Effector memory CD4-positive, alpha-beta T cell (primary cell): Measurements from ENCODE around the gene ABHD12.

Experiments
- DNase-seq, 3 donors: peaks; one replicate each; pipeline ENCODE4 v3.0.0-alpha.2; 2020
- H3K27ac ChIP-seq: 2 replicates; pipeline ENCODE4 v1.7.0; 2013; ENCODE audit warnings: mild to moderate bottlenecking, low read length, moderate library complexity; ENCODE audit not compliant: insufficient read depth, poor library complexity, severe bottlenecking
- H3K27me3 ChIP-seq: replicated peaks from 2 replicates; pipeline ENCODE4 v1.7.0; 2013; ENCODE audit warnings: mild to moderate bottlenecking, low read length; ENCODE audit not compliant: insufficient read depth, control insufficient read depth, poor library complexity, severe bottlenecking
- H3K36me3 ChIP-seq: 2 replicates; pipeline ENCODE4 v1.7.0; 2013; ENCODE audit warnings: mild to moderate bottlenecking, low read length, moderate library complexity; ENCODE audit not compliant: control insufficient read depth, insufficient read depth
- H3K4me1 ChIP-seq: 2 replicates; pipeline ENCODE4 v1.7.0; 2013; ENCODE audit warnings: low read length, mild to moderate bottlenecking; ENCODE audit not compliant: control insufficient read depth, insufficient read depth, poor library complexity, severe bottlenecking
- H3K4me3 ChIP-seq: 2 replicates; pipeline ENCODE4 v1.7.0; 2013; ENCODE audit warnings: low read length, low read depth, mild to moderate bottlenecking; ENCODE audit not compliant: insufficient read depth, poor library complexity, severe bottlenecking
- H3K9me3 ChIP-seq: 2 replicates; pipeline ENCODE4 v1.7.0; 2013; ENCODE audit warnings: mild to moderate bottlenecking, low read length, moderate library complexity; ENCODE audit not compliant: control insufficient read depth

The ABHD12 gene

DNA sequence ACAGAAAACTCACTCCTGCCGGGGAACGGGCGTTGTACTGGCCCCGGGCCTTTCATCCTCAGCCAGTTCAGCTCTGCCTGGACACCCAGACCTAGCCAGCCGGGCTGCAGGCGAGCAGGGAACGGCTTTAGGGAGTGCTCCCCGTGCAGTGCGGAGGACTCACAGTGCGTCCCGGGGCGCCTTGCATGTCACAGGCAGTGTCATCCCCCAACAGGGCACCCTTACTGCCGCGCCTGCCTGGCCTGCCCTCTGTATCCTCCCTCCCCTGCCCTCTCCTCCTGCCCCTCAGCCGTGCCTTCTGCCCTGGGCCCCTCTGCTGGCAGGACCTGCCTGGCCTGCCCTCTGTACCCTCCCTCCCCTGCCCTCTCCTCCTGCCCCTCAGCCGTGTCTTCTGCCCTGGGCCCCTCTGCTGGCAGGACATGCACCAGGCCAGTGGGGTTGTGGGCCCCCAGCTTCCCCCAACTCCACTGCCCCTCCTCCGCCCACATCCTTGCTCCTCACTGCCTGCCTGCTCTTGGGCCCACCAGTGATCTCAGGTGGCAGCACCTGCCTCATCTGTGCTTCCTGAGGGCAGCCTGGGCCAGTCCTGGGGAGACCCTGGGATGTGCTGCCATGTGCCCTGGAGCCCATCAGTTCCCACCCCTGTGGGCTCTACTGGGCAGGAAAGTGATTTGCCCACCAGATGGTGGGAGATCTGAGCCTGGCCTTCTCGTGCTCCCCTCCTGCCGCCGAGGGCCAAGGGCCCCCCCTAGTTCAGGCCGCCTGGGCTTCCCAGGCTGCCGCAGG, 99.8 kb downstream of the ABHD12 start:
- Histone ChIP-seq H3K4me1 (peaks cover 3% of the 10 kb centered on the region), H3K4me3 (no peak overlapping the region), H3K27me3 (no peaks in the 10 kb centered on the region), H3K27ac (no peak overlapping the region), H3K36me3 (peaks cover 21% of the 10 kb centered on the region), H3K9me3 (no peaks in the 10 kb centered on the region)
- no peak for DNase-seq

DNA sequence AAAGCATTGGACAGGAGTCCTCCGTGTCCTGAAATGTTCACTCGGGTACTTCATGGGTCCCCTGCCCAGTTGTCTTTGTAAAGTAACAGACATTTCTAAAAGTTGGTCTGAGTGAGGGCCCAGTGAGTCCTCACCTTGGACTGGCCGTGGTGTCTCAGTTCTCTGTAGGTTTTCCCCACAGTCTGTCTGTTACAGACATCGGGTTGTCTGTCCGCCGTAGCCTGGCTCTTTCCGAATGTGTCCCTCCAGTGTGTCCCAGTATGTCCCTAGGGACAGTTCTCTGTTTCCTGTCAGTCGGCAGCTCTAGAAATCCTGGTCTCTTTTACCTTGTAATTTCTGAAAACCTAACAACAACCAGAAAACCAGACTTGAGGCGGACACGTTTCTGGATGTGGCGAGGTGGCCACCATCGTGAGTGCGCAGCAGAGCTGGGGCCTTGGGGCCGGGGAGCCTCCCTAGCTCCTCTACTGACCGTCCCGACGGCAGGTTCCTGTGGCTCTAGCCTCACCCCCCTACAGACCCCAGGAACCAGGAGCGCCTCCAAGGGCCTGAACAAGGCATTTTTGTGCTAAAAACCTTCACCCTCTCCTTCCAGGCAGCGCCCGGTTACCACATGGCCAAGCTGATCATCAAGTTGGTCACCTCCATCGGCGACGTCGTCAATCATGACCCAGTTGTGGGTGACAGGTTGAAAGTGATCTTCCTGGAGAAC, 100.6 kb downstream of the ABHD12 start:
- peaks cover 3% of the 10 kb centered on the region for H3K4me1 ChIP-seq
- no peak overlapping the region for H3K27ac ChIP-seq
- no peak overlapping the region for H3K4me3 ChIP-seq
- H3K9me3 ChIP-seq: no peaks in the 10 kb centered on the region
- peaks cover 29% of the 10 kb centered on the region for H3K36me3 ChIP-seq
- no peak for DNase-seq
- H3K27me3 ChIP-seq: no peaks in the 10 kb centered on the region

DNA sequence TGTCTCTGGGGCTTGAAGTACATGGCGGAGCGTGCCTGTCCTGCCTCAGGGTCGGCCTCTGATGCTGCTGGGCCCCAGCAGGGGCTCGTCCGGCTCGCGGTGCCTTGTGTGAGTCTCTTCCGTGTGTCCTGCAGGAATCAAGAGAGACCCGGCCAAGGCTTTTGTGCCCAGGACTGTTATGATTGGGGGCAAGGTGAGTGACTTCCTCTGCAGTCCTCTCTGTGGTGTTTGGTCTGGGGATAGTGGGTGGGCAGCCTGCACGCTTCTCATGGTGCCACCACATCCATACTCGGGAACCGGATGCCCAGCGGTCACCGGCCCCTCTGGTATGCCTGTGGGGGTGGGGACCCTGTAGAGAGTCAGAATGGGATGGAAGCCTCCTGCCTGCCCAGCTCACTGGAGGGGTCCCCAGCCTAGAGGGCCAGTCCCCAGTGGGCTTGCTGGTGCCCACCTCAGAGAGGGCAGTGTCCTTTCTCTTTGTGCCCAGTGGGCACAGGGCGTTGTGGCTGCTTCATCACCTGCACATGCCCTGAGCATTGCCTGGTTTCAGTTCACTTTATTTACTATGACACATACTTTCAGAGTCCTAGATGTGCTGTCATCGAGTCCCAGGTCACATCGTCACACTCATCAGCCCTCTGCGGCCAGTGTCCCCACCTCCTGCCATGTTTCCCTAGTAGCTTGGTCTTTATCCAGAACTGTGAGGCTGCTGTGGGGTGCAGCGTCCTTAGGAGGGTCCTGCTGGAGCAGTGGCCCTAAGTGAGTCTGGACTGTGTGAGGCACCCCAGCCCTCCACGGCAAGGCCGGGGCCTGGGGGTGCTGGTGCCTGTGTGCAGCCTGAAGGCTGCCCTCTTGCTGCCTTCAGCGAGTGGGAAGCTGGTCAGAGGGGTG, 102.1 kb downstream of the ABHD12 start:
- peaks cover 41% of the 10 kb centered on the region for H3K36me3 ChIP-seq
- H3K4me3 ChIP-seq: no peak overlapping the region
- no peak overlapping the region for H3K27ac ChIP-seq
- no peaks in the 10 kb centered on the region for H3K27me3 ChIP-seq
- no peaks in the 10 kb centered on the region for H3K4me1 ChIP-seq
- no peaks in the 10 kb centered on the region for H3K9me3 ChIP-seq
- DNase-seq: no peak

DNA sequence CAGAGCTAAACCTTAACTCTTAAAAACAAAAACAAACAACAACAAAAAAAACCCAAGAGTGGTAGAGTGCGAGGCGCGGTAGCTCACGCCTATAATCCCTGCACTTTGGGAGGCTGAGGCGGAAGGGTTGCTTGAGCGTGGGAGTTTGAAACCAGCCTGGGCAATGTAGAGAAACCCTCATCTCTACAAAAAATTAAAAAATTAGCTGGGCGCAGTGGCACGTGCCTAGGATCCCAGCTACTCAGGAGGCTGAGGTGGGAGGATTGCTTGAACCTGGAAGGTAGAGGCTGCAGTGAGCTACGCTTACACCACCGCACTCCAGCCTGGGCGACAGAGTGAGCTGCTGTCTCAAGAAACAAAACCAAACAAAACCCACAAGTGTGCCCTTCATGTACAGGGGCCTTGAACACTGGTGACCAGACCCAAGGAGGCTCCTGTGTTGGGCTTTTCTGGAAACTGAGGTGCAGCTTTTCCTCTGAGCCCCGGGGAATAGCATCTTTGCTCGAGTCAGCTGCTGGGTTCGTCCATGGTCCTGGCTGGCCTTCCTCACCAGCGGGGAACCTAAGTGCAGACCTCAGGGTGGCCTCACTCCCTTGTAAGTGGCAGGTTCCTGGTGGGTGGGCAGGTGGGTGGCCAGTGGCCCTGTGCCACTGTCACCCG, 102.9 kb downstream of the ABHD12 start:
- no peak overlapping the region for H3K4me3 ChIP-seq
- no peak overlapping the region for H3K27ac ChIP-seq
- peaks cover 41% of the 10 kb centered on the region for H3K36me3 ChIP-seq

DNA sequence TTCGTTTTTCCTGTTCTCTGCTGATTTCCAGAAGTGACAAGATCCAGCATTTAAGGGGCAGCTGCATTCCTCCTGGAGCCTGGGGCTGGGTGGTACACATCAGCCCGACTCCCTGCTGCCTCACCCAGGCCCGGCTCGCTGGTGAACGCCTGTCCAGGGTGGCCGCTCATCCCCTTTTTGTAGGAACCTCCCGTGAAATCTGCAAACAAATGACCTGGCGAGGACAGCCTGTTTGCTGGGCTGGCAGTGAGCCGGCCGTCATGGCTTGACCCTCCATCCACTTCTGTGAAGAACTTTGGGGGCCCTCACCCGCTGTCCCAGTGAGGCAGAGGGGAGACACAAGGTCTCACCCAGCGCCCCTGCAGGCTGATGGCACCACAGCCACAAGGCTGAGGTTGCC, 103.7 kb downstream of the ABHD12 start:
- peaks cover 44% of the 10 kb centered on the region for H3K36me3 ChIP-seq
- H3K27ac ChIP-seq: no peak overlapping the region
- no peaks in the 10 kb centered on the region for H3K4me1 ChIP-seq

More for the DNA sequence above, 102.9 kb downstream of the ABHD12 start:
- H3K4me1 ChIP-seq: no peaks in the 10 kb centered on the region
- H3K27me3 ChIP-seq: no peaks in the 10 kb centered on the region
- no peaks in the 10 kb centered on the region for H3K9me3 ChIP-seq
- DNase-seq: no peak

DNA sequence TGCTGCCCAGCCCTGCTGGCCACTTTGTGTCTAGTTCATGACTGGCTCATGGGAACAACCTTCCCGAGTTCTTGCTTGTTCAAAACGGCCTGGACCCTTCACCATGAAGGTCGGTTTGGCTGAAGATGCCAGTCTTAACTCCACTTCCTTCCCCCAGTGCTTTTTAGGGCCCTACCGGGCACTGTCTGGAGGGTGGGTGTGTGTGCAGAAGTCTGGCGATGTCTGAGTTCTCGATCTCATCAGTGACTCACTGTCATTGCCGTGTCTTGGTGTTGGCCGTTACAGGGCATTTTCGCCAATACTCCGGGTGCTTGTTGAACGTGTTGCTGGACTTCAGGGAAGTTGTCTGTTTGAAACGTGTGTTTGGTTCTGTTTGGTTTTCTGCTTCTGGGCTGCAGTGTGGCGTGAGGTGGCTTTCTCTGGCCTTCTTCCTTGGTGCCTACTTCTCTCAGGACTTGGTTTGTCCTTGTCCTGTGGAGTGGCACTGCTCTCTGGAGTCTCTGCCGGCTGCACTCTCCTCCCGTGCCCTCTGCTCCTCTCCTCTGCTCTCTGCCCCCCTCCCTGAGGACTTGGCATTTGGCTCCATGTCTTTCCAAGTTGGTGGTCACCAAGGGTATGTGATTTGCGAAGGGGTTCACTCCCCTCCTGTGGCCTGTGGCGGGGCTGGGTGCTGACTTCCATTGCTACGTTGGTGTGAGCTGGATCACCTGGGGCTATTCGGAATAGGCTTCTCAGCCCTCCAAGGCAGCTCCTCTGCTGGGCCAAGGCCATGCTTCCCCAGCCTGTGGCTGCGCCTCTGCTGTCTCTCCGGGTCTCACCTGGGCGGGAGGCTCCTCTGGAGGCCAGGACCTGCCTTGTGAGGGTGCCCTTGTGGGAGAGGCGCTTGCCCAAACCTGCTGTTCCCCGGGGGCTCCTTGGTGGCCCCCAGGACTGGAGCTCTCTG, 104.5 kb downstream of the ABHD12 start:
- Histone ChIP-seq H3K36me3 (peaks cover 43% of the 10 kb centered on the region), H3K27ac (no peak overlapping the region), H3K9me3 (no peaks in the 10 kb centered on the region), H3K4me1 (no peaks in the 10 kb centered on the region), H3K27me3 (no peaks in the 10 kb centered on the region), H3K4me3 (no peak overlapping the region)
- DNase-seq: no peak

More for the DNA sequence above, 103.7 kb downstream of the ABHD12 start:
- Histone ChIP-seq H3K4me3 (no peak overlapping the region), H3K27me3 (no peaks in the 10 kb centered on the region), H3K9me3 (no peaks in the 10 kb centered on the region)
- no peak for DNase-seq

DNA sequence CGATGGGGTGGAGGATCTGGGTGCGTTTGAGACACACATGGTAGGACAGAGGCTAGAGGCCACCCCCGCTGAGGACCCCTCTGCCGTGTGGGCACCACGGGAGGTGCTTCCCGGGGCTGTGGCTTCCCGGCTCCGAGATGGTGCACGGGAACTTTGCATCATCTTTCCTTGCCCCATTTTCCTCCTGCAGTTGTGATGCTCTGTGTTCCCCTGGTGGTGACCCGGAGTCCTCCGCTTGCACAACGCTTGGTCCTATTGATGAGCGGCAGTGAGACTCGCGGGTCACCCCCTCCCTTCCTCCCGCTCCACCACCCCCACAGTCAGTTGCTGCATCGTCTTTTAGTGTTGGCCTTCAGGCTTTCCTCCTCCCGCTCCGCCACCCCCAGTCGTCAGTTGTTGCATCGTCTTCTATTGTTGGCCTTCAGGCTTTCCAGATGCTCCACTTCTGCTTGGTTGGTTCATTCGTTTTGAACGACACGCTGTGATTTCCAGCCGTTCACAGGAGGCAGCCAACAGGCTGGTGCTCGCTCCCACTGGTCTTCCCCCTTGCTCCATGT, 105.5 kb downstream of the ABHD12 start:
- no peak for DNase-seq
- H3K9me3 ChIP-seq: no peaks in the 10 kb centered on the region
- peaks cover 52% of the 10 kb centered on the region for H3K36me3 ChIP-seq
- no peaks in the 10 kb centered on the region for H3K27me3 ChIP-seq
- H3K4me1 ChIP-seq: no peaks in the 10 kb centered on the region
- no peak overlapping the region for H3K27ac ChIP-seq
- no peak overlapping the region for H3K4me3 ChIP-seq

DNA sequence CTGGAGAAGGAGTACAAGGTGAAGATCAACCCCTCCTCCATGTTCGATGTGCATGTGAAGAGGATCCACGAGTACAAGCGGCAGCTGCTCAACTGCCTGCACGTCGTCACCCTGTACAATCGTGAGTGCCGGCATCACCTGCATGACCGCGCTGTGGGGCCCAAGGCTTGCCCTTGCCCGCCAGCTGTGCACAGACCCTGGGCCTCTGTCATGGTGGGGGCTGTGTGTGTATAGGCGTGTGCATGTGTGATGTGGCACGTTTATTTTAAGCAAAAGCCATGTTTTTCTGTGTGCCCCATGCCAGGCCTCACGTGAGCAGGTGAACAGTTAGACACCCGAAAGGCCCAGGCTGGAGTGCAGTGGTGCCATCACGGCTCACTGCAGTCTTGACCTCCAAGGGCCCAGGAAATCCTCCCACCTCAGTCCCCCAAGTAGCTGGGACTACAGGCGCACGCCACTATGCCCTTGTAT, 106.5 kb downstream of the ABHD12 start:
- Histone ChIP-seq H3K27ac (no peak overlapping the region), H3K4me3 (no peak overlapping the region), H3K36me3 (peaks cover 58% of the 10 kb centered on the region), H3K4me1 (no peaks in the 10 kb centered on the region), H3K9me3 (no peaks in the 10 kb centered on the region), H3K27me3 (no peaks in the 10 kb centered on the region)
- DNase-seq: no peak
